ENCODE data around the gene COX14. TPM values are rescaled to one million over a fixed set of nuclear protein-coding genes. Genes with fewer than 3 reads are reported as not detected.
A peak's percentile ranks its signal among the peaks of the same experiment; 100 is the strongest.

Gene COX14
- total RNA-seq, 6 experiments from 2014 or later: 37.7 to 67.5 (median 50.6) TPM

DNA sequence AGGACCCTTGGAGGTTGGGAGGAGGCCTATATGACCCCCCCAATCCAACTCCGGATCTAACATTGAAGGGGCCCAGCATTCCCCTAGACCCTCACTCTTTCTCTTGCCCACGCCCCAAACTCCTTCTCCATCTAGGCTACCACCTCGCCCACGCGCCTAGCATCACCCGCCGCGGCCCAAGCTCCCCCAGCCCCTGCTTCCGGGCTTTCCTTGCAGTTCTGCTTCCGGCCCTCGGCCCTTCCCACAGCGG is 54.7 kb downstream of the COX14 start:
- H3K4me1 ChIP-seq: peaks cover 0 to 5% (median 0%) of the 10 kb centered on the region in 4 donors
- no peaks in the 10 kb centered on the region for H3K36me3 ChIP-seq
- intact Hi-C loops (cut with DNase I): no loop called here
- no peak for TF ChIP-seq POLR2A (IDR thresholded peaks at IDR 0.05)
- no peaks in the 10 kb centered on the region for H3K9me3 ChIP-seq
- peak overlapping the region; percentile 70 to 95 (median 93) for H3K4me3 ChIP-seq
- H3K27me3 ChIP-seq: no peaks in the 10 kb centered on the region
- peak in 2 of 3 donors; percentile 54 to 60 for DNase-seq
- H3K27ac ChIP-seq: peak overlapping the region; percentile 17 to 87 (median 76)
- WGBS (ENCODE audit: insufficient coverage, low coverage, low lambda C conversion rate, missing lambda C conversion rate): 1% methylated on average over 11 of the region's 12 CpGs
- ATAC-seq: no peak

- DNase-seq: peak; percentile 99
- under 1% methylated on average over 20 of the region's 70 CpGs for WGBS (ENCODE audit: insufficient coverage, low coverage, low lambda C conversion rate, missing lambda C conversion rate)
- peaks cover 0 to 5% (median 0%) of the 10 kb centered on the region in 4 donors for H3K4me1 ChIP-seq
- H3K4me3 ChIP-seq: peak within 1 kb of the TSS; percentile 70 to 95 (median 93)
- H3K27me3 ChIP-seq: no peaks in the 10 kb centered on the region
- peak; percentile 99 to 100 (median 100) for ATAC-seq
- peak; percentile 65 for TF ChIP-seq POLR2A (IDR thresholded peaks at IDR 0.05)
- TF ChIP-seq, protein P1, sequence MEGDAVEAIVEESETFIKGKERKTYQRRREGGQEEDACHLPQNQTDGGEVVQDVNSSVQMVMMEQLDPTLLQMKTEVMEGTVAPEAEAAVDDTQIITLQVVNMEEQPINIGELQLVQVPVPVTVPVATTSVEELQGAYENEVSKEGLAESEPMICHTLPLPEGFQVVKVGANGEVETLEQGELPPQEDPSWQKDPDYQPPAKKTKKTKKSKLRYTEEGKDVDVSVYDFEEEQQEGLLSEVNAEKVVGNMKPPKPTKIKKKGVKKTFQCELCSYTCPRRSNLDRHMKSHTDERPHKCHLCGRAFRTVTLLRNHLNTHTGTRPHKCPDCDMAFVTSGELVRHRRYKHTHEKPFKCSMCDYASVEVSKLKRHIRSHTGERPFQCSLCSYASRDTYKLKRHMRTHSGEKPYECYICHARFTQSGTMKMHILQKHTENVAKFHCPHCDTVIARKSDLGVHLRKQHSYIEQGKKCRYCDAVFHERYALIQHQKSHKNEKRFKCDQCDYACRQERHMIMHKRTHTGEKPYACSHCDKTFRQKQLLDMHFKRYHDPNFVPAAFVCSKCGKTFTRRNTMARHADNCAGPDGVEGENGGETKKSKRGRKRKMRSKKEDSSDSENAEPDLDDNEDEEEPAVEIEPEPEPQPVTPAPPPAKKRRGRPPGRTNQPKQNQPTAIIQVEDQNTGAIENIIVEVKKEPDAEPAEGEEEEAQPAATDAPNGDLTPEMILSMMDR (IDR thresholded peaks at IDR 0.05): peak; percentile 36 to 57 (median 48)
- no peaks in the 10 kb centered on the region for H3K9me3 ChIP-seq
- intact Hi-C loops (cut with DNase I): no loop called here
- H3K27ac ChIP-seq: peak within 1 kb of the TSS; percentile 17 to 87 (median 76)
- H3K36me3 ChIP-seq: no peaks in the 10 kb centered on the region
Measured at GRCh38 chr12:50167049-50167828, 55.2 kb downstream of the COX14 start, which contains the start of gene CERS5. Gene CERS5, minus strand, starts transcription at chr12:50167369. Its CDS starts 72 bp downstream, at chr12:50167297.

Other genes starting within 250 kb of the COX14 start
- gene FAIM2, start 208.3 kb upstream of the COX14 start, total RNA-seq: under 1 TPM in 1 of 6 experiments, not detected in 5; 0.16 TPM
- gene AQP2, start 161.5 kb upstream of the COX14 start, total RNA-seq: not detected
- not detected for gene AQP5, start 150.4 kb upstream of the COX14 start, total RNA-seq
- gene AQP6, start 139.3 kb upstream of the COX14 start, total RNA-seq: under 1 TPM in 2 of 6 experiments, not detected in 4; 0.31 to 0.34 TPM
- gene RACGAP1, start 86.7 kb upstream of the COX14 start, total RNA-seq: 1 to 10 TPM; 2.8 to 5.4 (median 4.2) TPM
- under 1 TPM in 4 of 6 experiments, not detected in 2; 0.07 to 0.19 (median 0.15) TPM for gene ASIC1, start 54.6 kb upstream of the COX14 start, total RNA-seq
- 10 to 100 TPM; 13.3 to 35.0 (median 16.4) TPM for gene SMARCD1, start 26.9 kb upstream of the COX14 start, total RNA-seq
- 100 to 1,000 TPM in 3 of 6 experiments, 10 to 100 TPM in 3; 43.6 to 210 (median 110) TPM for gene GPD1, start 8.2 kb upstream of the COX14 start, total RNA-seq
- gene CERS5, start 55.1 kb downstream of the COX14 start, total RNA-seq: 10 to 100 TPM in 2 of 6 experiments, 1 to 10 TPM in 4; 5.0 to 12.0 (median 8.0) TPM
- 10 to 100 TPM in 5 of 6 experiments, 1 to 10 TPM in 1; 7.3 to 21.9 (median 13.1) TPM for gene LIMA1, start 171.3 kb downstream of the COX14 start, total RNA-seq

All from right lobe of liver (tissue), 6 donors.